Hepatocyte (in vitro differentiated cells): ENCODE measurements around the gene BLID.

Experiments used
- EZH2 ChIP-seq: fragments of 200-600 bp; sonication (generic); IDR thresholded peaks from 2 replicates; pipeline ENCODE4 v1.6.1; 2016; ENCODE audit warnings: antibody characterized with exemption, mild to moderate bottlenecking, borderline replicate concordance
- TF ChIP-seq, protein P1 (sequence below): fragments of 200-600 bp; sonication (generic); IDR thresholded peaks from 2 replicates; pipeline ENCODE4 v1.5.1; 2016; ENCODE audit warnings: antibody characterized with exemption, mild to moderate bottlenecking; ENCODE audit not compliant: poor library complexity

DNA sequence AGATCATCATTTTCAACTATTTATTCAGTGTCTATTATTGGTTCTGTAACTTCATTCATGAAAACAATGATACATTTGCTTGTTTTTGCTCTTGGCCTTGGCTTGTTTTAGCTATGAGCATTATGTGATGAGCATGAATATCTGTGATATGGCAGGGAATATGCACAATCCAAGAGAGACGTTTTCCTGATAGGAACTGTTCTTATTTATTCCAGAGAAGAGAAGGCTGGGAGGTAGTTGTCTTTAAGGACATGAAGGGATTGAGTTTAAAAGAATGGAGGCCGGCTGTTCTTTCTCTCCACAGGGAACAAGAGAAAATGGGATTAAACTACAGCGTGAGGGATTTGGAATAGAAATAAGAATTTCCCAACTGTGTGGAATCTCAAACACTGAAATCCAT, 30.3 kb downstream of the BLID start:
- no peak for TF ChIP-seq EZH2
- TF ChIP-seq, protein P1, sequence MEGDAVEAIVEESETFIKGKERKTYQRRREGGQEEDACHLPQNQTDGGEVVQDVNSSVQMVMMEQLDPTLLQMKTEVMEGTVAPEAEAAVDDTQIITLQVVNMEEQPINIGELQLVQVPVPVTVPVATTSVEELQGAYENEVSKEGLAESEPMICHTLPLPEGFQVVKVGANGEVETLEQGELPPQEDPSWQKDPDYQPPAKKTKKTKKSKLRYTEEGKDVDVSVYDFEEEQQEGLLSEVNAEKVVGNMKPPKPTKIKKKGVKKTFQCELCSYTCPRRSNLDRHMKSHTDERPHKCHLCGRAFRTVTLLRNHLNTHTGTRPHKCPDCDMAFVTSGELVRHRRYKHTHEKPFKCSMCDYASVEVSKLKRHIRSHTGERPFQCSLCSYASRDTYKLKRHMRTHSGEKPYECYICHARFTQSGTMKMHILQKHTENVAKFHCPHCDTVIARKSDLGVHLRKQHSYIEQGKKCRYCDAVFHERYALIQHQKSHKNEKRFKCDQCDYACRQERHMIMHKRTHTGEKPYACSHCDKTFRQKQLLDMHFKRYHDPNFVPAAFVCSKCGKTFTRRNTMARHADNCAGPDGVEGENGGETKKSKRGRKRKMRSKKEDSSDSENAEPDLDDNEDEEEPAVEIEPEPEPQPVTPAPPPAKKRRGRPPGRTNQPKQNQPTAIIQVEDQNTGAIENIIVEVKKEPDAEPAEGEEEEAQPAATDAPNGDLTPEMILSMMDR: no peak
